H1 (cell line): Measurements from ENCODE around the gene GRID1. TPM values are rescaled to one million over a fixed set of nuclear protein-coding genes. Genes with fewer than 3 reads are reported as not detected.

Experiments used
- CTCF ChIA-PET: fragments of 300-600 bp; sonication (Branson Sonifier 250); formaldehyde crosslinking; loops from one replicate; lab custom pipeline; 2021; ENCODE audit not compliant: partially characterized antibody; lab: Charles Lee
- POLR2A ChIA-PET: fragments of 300-600 bp; sonication (Branson Sonifier 250); formaldehyde crosslinking; loops from one replicate; lab custom pipeline; 2021; ENCODE audit warnings: inconsistent platforms; ENCODE audit not compliant: partially characterized antibody; lab: Charles Lee
- DNase-seq, 2 experiments: peaks; one replicate each; pipeline versions ENCODE4 v3.0.0 to v3.0.0-alpha.2; 2010 to 2022; ENCODE audit warnings: low spot score in 2 of 2, low read depth in 1 of 2, mixed read lengths in 1 of 2
- FAIRE-seq: peaks from 2 replicates; lab custom pipeline; 2011; peaks lifted over from hg19 to GRCh38; lab: Jason Lieb, UNC
- H2AFZ ChIP-seq: 2 replicates; pipeline ENCODE4 v1.8.1; 2012; ENCODE audit warnings: low read length, inconsistent platforms
- H2AK5ac ChIP-seq: 2 replicates; pipeline ENCODE4 v1.6.1; 2013; ENCODE audit warnings: low read depth, low read length
- H2BK120ac ChIP-seq: replicated peaks from 2 replicates; pipeline ENCODE3; 2013; ENCODE audit warnings: low read depth, low read length, inconsistent platforms
- H2BK12ac ChIP-seq: 2 replicates; pipeline ENCODE4 v1.6.1; 2013; ENCODE audit warnings: low read depth, low read length
- H2BK15ac ChIP-seq: 2 replicates; pipeline ENCODE4 v1.6.1; 2013; ENCODE audit warnings: low read length
- H2BK20ac ChIP-seq: 2 replicates; pipeline ENCODE4 v1.6.1; 2013; ENCODE audit warnings: low read length
- H2BK5ac ChIP-seq: 2 replicates; pipeline ENCODE4 v1.6.1; 2013; ENCODE audit warnings: low read depth, low read length
- H3K14ac ChIP-seq: 2 replicates; pipeline ENCODE4 v1.6.1; 2013; ENCODE audit warnings: inconsistent platforms; ENCODE audit not compliant: insufficient read length
- H3K18ac ChIP-seq: 2 replicates; pipeline ENCODE4 v1.6.1; 2013; ENCODE audit warnings: low read length; ENCODE audit errors: extremely low read depth
- H3K23ac ChIP-seq: 2 replicates; pipeline ENCODE4 v1.6.1; 2013; ENCODE audit warnings: inconsistent platforms; ENCODE audit not compliant: insufficient read length
- H3K23me2 ChIP-seq: 2 replicates; pipeline ENCODE4 v1.6.1; 2013; ENCODE audit warnings: low read depth, low read length
- H3K27ac ChIP-seq: 2 replicates; pipeline ENCODE4 v1.6.1; 2011; ENCODE audit warnings: low read depth, low read length, inconsistent platforms
- H3K27me3 ChIP-seq, 4 experiments: replicated peaks in 1 of 4; 1 replicate in 1 of 4; 2 replicates in 3 of 4; pipeline versions ENCODE4 v1.6.1 to v1.8.1; 2011 to 2013; ENCODE audit warnings: low read length in 3 of 4, mild to moderate bottlenecking in 3 of 4, inconsistent platforms in 2 of 4, mixed read lengths in 2 of 4, moderate library complexity in 1 of 4; ENCODE audit not compliant: control insufficient read depth in 3 of 4, insufficient read depth in 3 of 4; ENCODE audit errors: extremely low read depth in 1 of 4
- H3K36me3 ChIP-seq, 4 experiments: 2 replicates each; pipeline versions ENCODE4 v1.6.1 to v1.8.1; 2011 to 2013; ENCODE audit warnings: mild to moderate bottlenecking in 4 of 4, low read length in 3 of 4, moderate library complexity in 2 of 4, control low read depth in 1 of 4, inconsistent platforms in 1 of 4; ENCODE audit not compliant: insufficient read depth in 4 of 4, control insufficient read depth in 2 of 4
- H3K4ac ChIP-seq: replicated peaks from 2 replicates; pipeline ENCODE3; 2013; ENCODE audit warnings: low read length, low read depth, mixed read lengths, inconsistent platforms; ENCODE audit not compliant: insufficient read length
- H3K4me1 ChIP-seq, 4 experiments: replicated peaks in 1 of 4; 1 replicate in 1 of 4; 2 replicates in 3 of 4; pipeline versions ENCODE4 v1.6.1 to v1.8.1; 2011 to 2013; ENCODE audit warnings: low read length in 3 of 4, inconsistent platforms in 2 of 4, mixed read lengths in 1 of 4; ENCODE audit not compliant: insufficient read depth in 4 of 4, control insufficient read depth in 3 of 4
- H3K4me2 ChIP-seq, 2 experiments: 2 replicates each; pipeline versions ENCODE4 v1.6.1 to v1.8.1; 2011 to 2013; ENCODE audit warnings: low read depth in 2 of 2, low read length in 2 of 2, control low read depth in 1 of 2, inconsistent platforms in 1 of 2, mild to moderate bottlenecking in 1 of 2; ENCODE audit not compliant: insufficient read depth in 1 of 2
- H3K4me3 ChIP-seq, 4 experiments: fragments of 200-600, 300-600 bp in 1 of 4; sonication (generic), shearing (Covaris generic), sonication (Bioruptor Twin) in 1 of 4; 2 replicates each; pipeline versions ENCODE4 v1.5.1 to v1.8.1; 2011 to 2016; ENCODE audit warnings: low read length in 4 of 4, low read depth in 3 of 4, control low read depth in 2 of 4, inconsistent platforms in 2 of 4, mild to moderate bottlenecking in 2 of 4, mixed read lengths in 1 of 4, moderate library complexity in 1 of 4; ENCODE audit not compliant: insufficient read depth in 2 of 4; ENCODE audit errors: extremely low read depth in 1 of 4
- H3K56ac ChIP-seq: replicated peaks from 2 replicates; pipeline ENCODE3; 2013; ENCODE audit warnings: low read depth, mild to moderate bottlenecking, mixed read lengths, low read length, inconsistent platforms; ENCODE audit not compliant: insufficient read length
- H3K79me1 ChIP-seq: 2 replicates; pipeline ENCODE4 v1.6.1; 2013; ENCODE audit warnings: low read depth, low read length, control low read depth
- H3K79me2 ChIP-seq, 2 experiments: 2 replicates each; pipeline versions ENCODE4 v1.6.1 to v1.8.1; 2012 to 2013; ENCODE audit warnings: low read length in 2 of 2, mild to moderate bottlenecking in 2 of 2, inconsistent platforms in 1 of 2; ENCODE audit not compliant: insufficient read depth in 2 of 2, control insufficient read depth in 1 of 2
- H3K9ac ChIP-seq, 4 experiments: replicated peaks in 1 of 4; 1 replicate in 1 of 4; 2 replicates in 3 of 4; pipeline versions ENCODE4 v1.6.1 to v1.8.1; 2011 to 2013; ENCODE audit warnings: low read depth in 3 of 4, low read length in 3 of 4, control low read depth in 2 of 4, mild to moderate bottlenecking in 2 of 4, moderate library complexity in 2 of 4, inconsistent platforms in 1 of 4; ENCODE audit errors: extremely low read depth in 1 of 4
- H3K9me3 ChIP-seq, 2 experiments: 2 replicates each; pipeline versions ENCODE4 v1.6.1 to v1.8.1; 2012 to 2013; ENCODE audit warnings: mild to moderate bottlenecking in 2 of 2, moderate library complexity in 2 of 2, control low read depth in 1 of 2, inconsistent platforms in 1 of 2, low read depth in 1 of 2, low read length in 1 of 2, mixed read lengths in 1 of 2; ENCODE audit not compliant: insufficient read depth in 2 of 2
- H4K20me1 ChIP-seq, 2 experiments: replicated peaks in 1 of 2; 2 replicates each; pipeline versions ENCODE3 to v1.8.1; 2011 to 2013; ENCODE audit warnings: inconsistent platforms in 2 of 2, low read length in 2 of 2, mild to moderate bottlenecking in 1 of 2; ENCODE audit not compliant: insufficient read depth in 2 of 2, control insufficient read depth in 1 of 2
- H4K5ac ChIP-seq: 2 replicates; pipeline ENCODE4 v1.6.1; 2013; ENCODE audit warnings: low read length, low read depth, mixed read lengths, inconsistent platforms; ENCODE audit not compliant: insufficient read length
- H4K8ac ChIP-seq: 2 replicates; pipeline ENCODE4 v1.8.0; 2013; ENCODE audit warnings: mild to moderate bottlenecking, moderate library complexity, low read length, inconsistent platforms; ENCODE audit not compliant: insufficient read depth; ENCODE audit errors: extremely low read depth
- H4K91ac ChIP-seq: replicated peaks from 2 replicates; pipeline ENCODE3; 2013; ENCODE audit warnings: low read length, mixed read lengths, inconsistent platforms; ENCODE audit not compliant: insufficient read length
- BACH1 ChIP-seq: IDR thresholded peaks from 2 replicates; pipeline ENCODE4 v1.6.1; 2012; ENCODE audit warnings: low read length, improper control_type of control experiment
- CTBP2 ChIP-seq: IDR thresholded peaks from 2 replicates; pipeline ENCODE4 v1.7.0; 2011; ENCODE audit warnings: borderline replicate concordance, mild to moderate bottlenecking, moderate library complexity, mixed read lengths, low read length; ENCODE audit not compliant: insufficient read depth, insufficient read length
- POU5F1 ChIP-seq: IDR thresholded peaks from 2 replicates; pipeline ENCODE4 v1.6.1; 2011; ENCODE audit warnings: low read depth, mild to moderate bottlenecking, low read length, moderate library complexity
- TAF7 ChIP-seq: optimal IDR thresholded peaks from 2 replicates; pipeline ENCODE3; 2011; ENCODE audit warnings: low read depth, mild to moderate bottlenecking, inconsistent platforms, low read length, moderate library complexity, borderline replicate concordance
- WGBS, 2 experiments: shearing (Covaris generic) in 1 of 2; methylation state at CpG; one replicate each; pipeline versions ENCODE4 v1.1.6 to v1.1.7; 2013 to 2015; ENCODE audit warnings: low lambda C conversion rate in 2 of 2, mixed read lengths in 2 of 2, inconsistent platforms in 1 of 2, low coverage in 1 of 2, missing lambda C conversion rate in 1 of 2; ENCODE audit not compliant: insufficient replicate concordance in 2 of 2, insufficient coverage in 1 of 2, insufficient read length in 1 of 2; ENCODE audit errors: extremely low coverage in 1 of 2, missing lambda C conversion rate in 1 of 2; 5-methylcytosine and 5-hydroxymethylcytosine counted together
- polyA plus RNA-seq, 7 experiments: library from polyadenylated mRNA; depleted of rRNA in 3 of 7; stranded (reverse) in 5 of 7; unstranded in 2 of 7; fragments of >200 nt in 5 of 7; fragments of 200-250 nt in 2 of 7; gene quantifications; 1 replicate in 5 of 7; 2 replicates in 1 of 7; 4 replicates in 1 of 7; pipeline versions ENCODE4 v1.2.1 to v1.2.3, GENCODE V29; 2011 to 2013; ENCODE audit warnings: missing spikeins in 2 of 7, mixed read lengths in 2 of 7
- total RNA-seq: library from RNA; stranded (reverse); fragmentation: NEBNext Ultra II Directional; extraction: Animal tissue kit (Norgen Biotek cat#: 25700); gene quantifications from 2 replicates; pipeline ENCODE4 v1.2.1, GENCODE V29; 2021

The GRID1 gene
- total and polyA plus RNA-seq, 2 of the 8 experiments (the other 6 are each of a cell fraction or from before 2014, with no cell fraction given) = 0.22 to 0.30 TPM

DNA sequence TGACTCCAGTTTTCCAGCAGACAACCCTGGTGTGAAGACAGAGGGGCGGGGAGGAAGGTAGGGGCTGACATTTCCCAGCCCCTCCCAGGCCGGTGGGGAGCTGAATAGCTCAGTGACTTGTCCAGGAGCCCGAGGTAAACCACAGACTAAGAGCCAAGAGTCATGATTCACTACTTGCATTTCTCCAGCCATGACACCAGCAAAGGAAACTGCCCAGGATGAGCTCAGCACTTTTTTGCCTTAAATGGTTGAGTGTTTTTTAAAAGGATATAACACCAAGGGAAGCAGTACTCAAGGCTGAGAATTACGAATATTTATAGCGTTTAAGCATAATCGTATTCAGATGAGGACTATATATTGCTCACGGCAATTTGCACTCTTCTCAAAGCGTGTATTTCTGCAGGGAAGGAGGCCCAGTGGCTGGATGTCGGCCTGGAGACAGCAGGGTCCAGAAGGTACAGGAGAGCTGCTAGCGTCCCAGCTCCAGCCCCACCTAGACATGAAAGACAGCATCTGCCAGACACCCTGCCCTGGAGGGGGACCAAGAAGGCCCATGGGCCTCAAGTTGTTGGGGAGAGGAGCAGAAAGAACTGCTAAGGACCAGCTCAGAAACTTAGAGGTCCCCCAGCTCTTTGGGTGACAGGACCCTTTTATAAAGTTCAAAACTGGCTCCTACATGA lies 141.4 kb downstream of the GRID1 start:
- H3K18ac ChIP-seq = no peak overlapping the region
- H2AK5ac ChIP-seq = no peak overlapping the region
- H3K9ac ChIP-seq = no peak overlapping the region
- H2BK12ac ChIP-seq = no peak overlapping the region
- H3K36me3 ChIP-seq = no peaks in the 10 kb centered on the region
- H3K9me3 ChIP-seq = no peaks in the 10 kb centered on the region
- no peaks in the 10 kb centered on the region for H3K27me3 ChIP-seq
- DNase-seq (no peak), FAIRE-seq (no peak)
- TF ChIP-seq POU5F1 (no peak), TAF7 (no peak), BACH1 (peak; percentile 39; the same call in 1 of the 2 replicates), CTBP2 (no peak)
- POLR2A ChIA-PET = no interaction called here
- no peak overlapping the region for H2BK15ac ChIP-seq
- no peak overlapping the region for H3K4me2 ChIP-seq
- no peak overlapping the region for H3K56ac ChIP-seq
- peaks cover 0 to 3% (median 0%) of the 10 kb centered on the region in 4 experiments; a peak in 1 of 7 replicates for H3K4me1 ChIP-seq
- peaks cover 4% of the 10 kb centered on the region; the same call in 1 of the 2 replicates for H3K23me2 ChIP-seq
- no peak overlapping the region for H3K23ac ChIP-seq
- no peak overlapping the region for H2BK5ac ChIP-seq
- no peak overlapping the region for H3K4ac ChIP-seq
- CTCF ChIA-PET = interaction anchor here (0.5 to 2.7 kb wide), 11 partner anchors 9 to 161 kb away, joined by 3 to 7 read pairs (median 3); no protein-coding TSS in a partner anchor
- WGBS, 2 experiments = 86% methylated on average over 10 of the region's 10 CpGs; no CpG with 5 or more reads in 1 of the 2 experiments
- no peak overlapping the region for H3K14ac ChIP-seq
- H4K5ac ChIP-seq = no peak overlapping the region
- H2AFZ ChIP-seq = no peak overlapping the region
- H4K91ac ChIP-seq = no peak overlapping the region
- no peaks in the 10 kb centered on the region for H3K79me1 ChIP-seq
- H2BK20ac ChIP-seq = no peak overlapping the region
- no peak overlapping the region for H3K27ac ChIP-seq
- H3K79me2 ChIP-seq = no peaks in the 10 kb centered on the region
- no peak overlapping the region for H4K8ac ChIP-seq
- H3K4me3 ChIP-seq = no peak overlapping the region
- no peak overlapping the region for H2BK120ac ChIP-seq
- no peaks in the 10 kb centered on the region for H4K20me1 ChIP-seq
